ENCODE results near the gene MEF2B. TPM values are rescaled to one million over a fixed set of nuclear protein-coding genes. Genes with fewer than 3 reads are reported as not detected.

MEF2B gene
- total RNA-seq, 1 experiment from 2014 or later: 1.3 TPM

- no peak overlapping the region for H2BK120ac ChIP-seq (ENCODE audit: low read depth, low read length, poor library complexity, severe bottlenecking)
- DNase-seq: no peak
- H4K20me1 ChIP-seq (ENCODE audit: control insufficient read depth, insufficient read depth, insufficient read length): no peaks in the 10 kb centered on the region
- no peak overlapping the region for H2AFZ ChIP-seq (ENCODE audit: low read length)
- no peak overlapping the region for H2BK12ac ChIP-seq (ENCODE audit: insufficient read length, low read depth, low read length)
- Mint-ChIP-seq H3K9me3 (no peaks in the 10 kb centered on the region), H3K4me3 (no peak overlapping the region), H3K27ac (no peak overlapping the region; a peak in 1 of 7 replicates), H3K27me3 (ENCODE audit: low read depth) (peaks cover 1% of the 10 kb centered on the region), H3K4me1 (peaks cover 0 to 5% of the 10 kb centered on the region in 2 experiments; a peak in 1 of 4 replicates), H3K36me3 (ENCODE audit: insufficient read depth in 1 of 3, low read depth in 3 of 3) (peaks cover 13 to 23% (median 21%) of the 10 kb centered on the region in 3 experiments)
- H2AK5ac ChIP-seq (ENCODE audit: insufficient read length, low read length): no peak overlapping the region
- H3K9me3 ChIP-seq (ENCODE audit: control insufficient read depth, low read depth, low read length): no peaks in the 10 kb centered on the region
- H3K27me3 ChIP-seq (ENCODE audit: insufficient read depth, low read length): no peaks in the 10 kb centered on the region
- no peak overlapping the region for H4K8ac ChIP-seq (replicated peaks; ENCODE audit: insufficient read length, low read depth, low read length)
- no peak overlapping the region for H3T11ph ChIP-seq (ENCODE audit: low read length)
- H3K79me2 ChIP-seq (ENCODE audit: insufficient read depth, low read length): no peaks in the 10 kb centered on the region
- no peak overlapping the region; the same call in 1 of the 2 replicates for H3K14ac ChIP-seq (ENCODE audit: insufficient read depth, low read length)
- H3K27ac ChIP-seq (ENCODE audit: insufficient read length, low read depth, low read length): no peak overlapping the region
- H2BK15ac ChIP-seq (ENCODE audit: low read depth, low read length): no peak overlapping the region
- no peak overlapping the region for H2BK5ac ChIP-seq (ENCODE audit: insufficient read length, low read length)
- no peaks in the 10 kb centered on the region for H3K79me1 ChIP-seq (ENCODE audit: insufficient read depth, low read depth, low read length, poor library complexity, severe bottlenecking)
- no peak overlapping the region for H3K18ac ChIP-seq (ENCODE audit: insufficient read length, low read depth, low read length)
- no peaks in the 10 kb centered on the region for H3K23me2 ChIP-seq (ENCODE audit: insufficient read length, low read depth, low read length, poor library complexity, severe bottlenecking)
- no CpG with 5 or more reads among the region's 17 CpGs for WGBS (ENCODE audit: extremely low coverage, insufficient read length, low lambda C conversion rate)
- no peak overlapping the region for H3K56ac ChIP-seq (ENCODE audit: insufficient read length, low read depth, low read length)
- H3K23ac ChIP-seq (ENCODE audit: insufficient read length, low read depth, low read length): no peak overlapping the region
- H4K91ac ChIP-seq (ENCODE audit: insufficient read length, low read depth, low read length): no peak overlapping the region
- H4K5ac ChIP-seq (ENCODE audit: insufficient read length, low read depth, low read length): no peak overlapping the region
- H3K4ac ChIP-seq (ENCODE audit: low read depth, low read length): no peak overlapping the region
- H2BK20ac ChIP-seq (ENCODE audit: low read depth, low read length, poor library complexity, severe bottlenecking): no peak overlapping the region
- H3K4me2 ChIP-seq (ENCODE audit: insufficient read depth, insufficient read length, low read length): no peak overlapping the region
- no peak overlapping the region for H3K9ac ChIP-seq (ENCODE audit: extremely low read depth, insufficient read length, low read length)
- no peaks in the 10 kb centered on the region for H3K4me1 ChIP-seq (ENCODE audit: insufficient read depth, low read length)
- TF ChIP-seq CTCF (conservative IDR thresholded peaks at IDR 0.05): no peak
Measured at GRCh38 chr19:19179548-19180441, 9.7 kb upstream of the MEF2B start.

Data from H9 (cell line).